Uterus (tissue), 4 donors: ENCODE measurements around the gene C22orf31. TPM values are rescaled to one million over a fixed set of nuclear protein-coding genes. Genes with fewer than 3 reads are reported as not detected.
"Not testable (repeated sequence)": the region's sequence is repeated elsewhere in the genome, so short reads cannot be mapped to it uniquely, and the experiment has no call there.

Experiments
- DNase-seq, 2 donors: peaks; one replicate each; pipeline ENCODE4 v3.0.0-alpha.2; 2019 to 2020
- H3K27ac ChIP-seq, 2 donors: fragments of 200-600 bp; sonication (generic); 1 replicate in 1 of 2; 2 replicates in 1 of 2; pipeline ENCODE4 v1.5.1; 2016 to 2018
- H3K27me3 ChIP-seq, 2 donors: fragments of 200-600 bp; sonication (generic); one replicate each; pipeline ENCODE4 v1.5.1; 2018 to 2019; ENCODE audit warnings: control low read depth in 1 of 2
- H3K36me3 ChIP-seq, 2 donors: fragments of 200-600 bp; sonication (generic); one replicate each; pipeline ENCODE4 v1.5.1; 2019; ENCODE audit warnings: control low read depth in 1 of 2
- H3K4me1 ChIP-seq, 2 donors: fragments of 200-600 bp; sonication (generic); one replicate each; pipeline ENCODE4 v1.5.1; 2018 to 2019; ENCODE audit warnings: control low read depth in 1 of 2
- H3K4me3 ChIP-seq, 2 donors: fragments of 200-600 bp; sonication (generic); 1 replicate in 1 of 2; 2 replicates in 1 of 2; pipeline ENCODE4 v1.5.1; 2018 to 2019; ENCODE audit warnings: mild to moderate bottlenecking in 1 of 2
- H3K9me3 ChIP-seq, 2 donors: fragments of 200-600 bp; sonication (generic); one replicate each; pipeline ENCODE4 v1.5.1; 2019; ENCODE audit warnings: control low read depth in 1 of 2
- POLR2A ChIP-seq, 2 donors: fragments of 450-650 bp; IDR thresholded peaks; one replicate each; pipeline ENCODE4 v1.6.1; 2016; ENCODE audit warnings: antibody characterized with exemption in 2 of 2, mild to moderate bottlenecking in 1 of 2, moderate library complexity in 1 of 2
- intact Hi-C: fragments of 100-400 bp; cut with DNase I; formaldehyde crosslinking; loops from one replicate; pipeline ENCODE4 v1.15.1; 2023; ENCODE audit warnings: low total_unique reads
- total RNA-seq, 4 donors: library from RNA; depleted of rRNA in 3 of 4; stranded (reverse); fragments of >200 nt in 3 of 4; gene quantifications; one replicate each; pipeline versions ENCODE4 v1.1.0 to v1.2.4, GENCODE V29; 2014 to 2023
- TF ChIP-seq, protein P1 (sequence below), 4 experiments: fragments of 200-600 bp in 2 of 4; fragments of 450-650 bp in 2 of 4; sonication (generic) in 2 of 4; IDR thresholded peaks; one replicate each; pipeline ENCODE4 v1.5.1; 2016 to 2019; ENCODE audit warnings: antibody characterized with exemption in 4 of 4, mild to moderate bottlenecking in 2 of 4, moderate library complexity in 1 of 4
- donor health status: DM: yes; HTN: yes; CAD: no.

C22orf31 gene
- total RNA-seq, 4 donors from 2014 or later: not detected

DNA sequence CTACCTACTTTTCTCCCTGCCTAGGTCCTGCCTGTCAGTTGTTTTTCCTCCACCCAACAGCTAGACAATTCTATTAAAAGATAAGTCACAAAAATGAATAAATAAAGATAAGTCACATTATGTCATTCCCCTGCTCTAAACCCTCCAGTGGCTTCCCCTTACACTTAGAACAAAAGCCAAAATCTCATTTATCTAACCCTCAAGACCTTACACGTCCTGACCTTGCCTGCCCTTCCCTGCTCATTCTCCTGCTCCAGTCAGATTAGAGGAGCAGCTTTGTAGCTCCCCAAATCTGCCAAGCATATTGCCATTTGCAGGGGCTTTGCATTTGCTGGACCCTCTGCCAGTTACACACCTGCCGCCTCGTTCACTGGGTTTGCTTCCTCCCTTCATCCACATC is 27.9 kb upstream of the C22orf31 start:
- H3K4me3 ChIP-seq: no peak overlapping the region
- intact Hi-C loops: no loop called here
- TF ChIP-seq, protein P1, sequence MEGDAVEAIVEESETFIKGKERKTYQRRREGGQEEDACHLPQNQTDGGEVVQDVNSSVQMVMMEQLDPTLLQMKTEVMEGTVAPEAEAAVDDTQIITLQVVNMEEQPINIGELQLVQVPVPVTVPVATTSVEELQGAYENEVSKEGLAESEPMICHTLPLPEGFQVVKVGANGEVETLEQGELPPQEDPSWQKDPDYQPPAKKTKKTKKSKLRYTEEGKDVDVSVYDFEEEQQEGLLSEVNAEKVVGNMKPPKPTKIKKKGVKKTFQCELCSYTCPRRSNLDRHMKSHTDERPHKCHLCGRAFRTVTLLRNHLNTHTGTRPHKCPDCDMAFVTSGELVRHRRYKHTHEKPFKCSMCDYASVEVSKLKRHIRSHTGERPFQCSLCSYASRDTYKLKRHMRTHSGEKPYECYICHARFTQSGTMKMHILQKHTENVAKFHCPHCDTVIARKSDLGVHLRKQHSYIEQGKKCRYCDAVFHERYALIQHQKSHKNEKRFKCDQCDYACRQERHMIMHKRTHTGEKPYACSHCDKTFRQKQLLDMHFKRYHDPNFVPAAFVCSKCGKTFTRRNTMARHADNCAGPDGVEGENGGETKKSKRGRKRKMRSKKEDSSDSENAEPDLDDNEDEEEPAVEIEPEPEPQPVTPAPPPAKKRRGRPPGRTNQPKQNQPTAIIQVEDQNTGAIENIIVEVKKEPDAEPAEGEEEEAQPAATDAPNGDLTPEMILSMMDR (IDR thresholded peaks at IDR 0.05): no peak
- TF ChIP-seq POLR2A (IDR thresholded peaks at IDR 0.05): no peak

DNA sequence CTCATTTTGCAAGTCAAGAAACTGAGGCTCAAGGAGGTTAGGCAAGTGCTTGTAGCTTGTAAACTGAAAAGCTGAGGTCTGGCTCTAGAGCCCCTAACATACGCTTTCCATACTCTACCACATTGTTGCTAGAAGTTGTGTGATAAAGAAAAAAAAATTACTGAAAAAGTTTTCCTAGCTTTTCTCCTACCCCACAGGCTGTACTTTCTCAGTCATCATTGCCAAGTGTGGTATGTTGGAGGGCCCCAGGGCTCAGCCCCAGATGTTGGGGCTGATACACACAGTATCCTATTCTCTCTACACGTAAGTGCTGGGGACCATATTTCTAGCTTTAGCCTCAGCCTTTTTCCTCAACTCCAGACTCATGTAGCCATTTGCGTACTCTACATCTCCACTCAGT is 27.2 kb upstream of the C22orf31 start:
- H3K9me3 ChIP-seq: no peaks in the 10 kb centered on the region
- no peaks in the 10 kb centered on the region for H3K4me1 ChIP-seq
- no peak for DNase-seq
- no peak overlapping the region for H3K27ac ChIP-seq
- no peaks in the 10 kb centered on the region for H3K36me3 ChIP-seq
- TF ChIP-seq, protein P1 (IDR thresholded peaks at IDR 0.05): no peak
- no peak for TF ChIP-seq POLR2A (IDR thresholded peaks at IDR 0.05)
- no peaks in the 10 kb centered on the region for H3K27me3 ChIP-seq
- H3K4me3 ChIP-seq: no peak overlapping the region
- intact Hi-C loops: no loop called here

More for the DNA sequence above, 27.9 kb upstream of the C22orf31 start:
- no peak for DNase-seq
- Histone ChIP-seq H3K27ac (no peak overlapping the region), H3K9me3 (no peaks in the 10 kb centered on the region), H3K27me3 (no peaks in the 10 kb centered on the region), H3K4me1 (no peaks in the 10 kb centered on the region), H3K36me3 (no peaks in the 10 kb centered on the region)

DNA sequence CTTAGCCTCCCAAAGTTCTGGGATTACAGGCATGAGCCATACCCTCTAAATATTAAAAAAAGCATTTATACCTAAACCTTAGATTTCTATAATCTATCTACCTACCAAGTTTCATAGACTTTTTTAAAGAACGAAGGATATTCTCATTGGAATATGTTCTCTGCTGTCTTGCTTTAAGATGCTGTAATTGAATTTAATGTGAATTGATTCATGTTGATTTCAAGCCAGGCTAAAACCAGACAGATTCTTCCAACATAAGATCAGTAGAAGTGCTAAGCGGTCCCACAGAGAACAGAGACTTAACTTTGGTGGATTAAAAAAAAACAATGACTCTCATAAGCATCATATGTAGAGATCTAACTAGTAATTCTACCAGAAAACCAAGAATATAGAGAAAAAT is 25.4 kb upstream of the C22orf31 start:
- no peak for TF ChIP-seq POLR2A (IDR thresholded peaks at IDR 0.05)
- TF ChIP-seq, protein P1 (IDR thresholded peaks at IDR 0.05): no peak
- Histone ChIP-seq H3K4me3 (no peak overlapping the region), H3K27me3 (no peaks in the 10 kb centered on the region), H3K4me1 (no peaks in the 10 kb centered on the region), H3K36me3 (no peaks in the 10 kb centered on the region), H3K27ac (no peak overlapping the region), H3K9me3 (no peaks in the 10 kb centered on the region)
- intact Hi-C loops: no loop called here
- DNase-seq: no peak

DNA sequence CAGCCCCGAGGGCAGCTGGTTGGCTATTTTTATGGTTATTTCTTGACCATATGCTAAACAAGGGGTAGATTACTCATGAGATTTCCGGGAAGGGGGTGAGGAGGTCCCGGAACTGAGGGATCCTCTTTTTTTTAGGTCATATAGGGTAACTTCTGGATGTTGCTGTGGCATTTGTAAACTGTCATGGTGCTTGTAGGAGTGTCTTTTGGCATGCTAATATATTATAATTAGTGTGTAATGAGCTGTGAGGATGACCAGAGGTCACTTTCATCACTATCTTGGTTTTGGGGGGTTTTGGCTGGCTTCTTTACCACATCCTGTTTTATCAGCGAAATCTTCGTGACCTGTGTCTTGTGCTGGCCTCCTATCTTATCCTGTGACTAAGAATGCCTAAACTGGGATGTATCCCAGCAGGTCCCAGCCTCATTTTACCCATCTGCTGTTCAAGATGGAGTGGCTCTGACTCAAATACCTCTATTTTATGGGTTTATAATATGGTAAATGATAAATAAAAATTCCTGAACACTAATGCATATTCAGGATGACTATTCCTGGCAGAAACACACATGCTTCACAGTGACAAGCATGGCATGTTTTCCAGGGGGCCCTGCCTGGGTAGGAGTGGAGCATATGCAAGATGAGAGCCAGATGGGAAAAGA is 22.4 kb upstream of the C22orf31 start:
- intact Hi-C loops: no loop called here
- Histone ChIP-seq H3K27me3 (no peaks in the 10 kb centered on the region), H3K4me1 (no peaks in the 10 kb centered on the region), H3K4me3 (no peak overlapping the region), H3K36me3 (no peaks in the 10 kb centered on the region), H3K9me3 (no peaks in the 10 kb centered on the region), H3K27ac (no peak overlapping the region)
- TF ChIP-seq, protein P1 (IDR thresholded peaks at IDR 0.05): no peak
- TF ChIP-seq POLR2A (IDR thresholded peaks at IDR 0.05): no peak
- no peak for DNase-seq

DNA sequence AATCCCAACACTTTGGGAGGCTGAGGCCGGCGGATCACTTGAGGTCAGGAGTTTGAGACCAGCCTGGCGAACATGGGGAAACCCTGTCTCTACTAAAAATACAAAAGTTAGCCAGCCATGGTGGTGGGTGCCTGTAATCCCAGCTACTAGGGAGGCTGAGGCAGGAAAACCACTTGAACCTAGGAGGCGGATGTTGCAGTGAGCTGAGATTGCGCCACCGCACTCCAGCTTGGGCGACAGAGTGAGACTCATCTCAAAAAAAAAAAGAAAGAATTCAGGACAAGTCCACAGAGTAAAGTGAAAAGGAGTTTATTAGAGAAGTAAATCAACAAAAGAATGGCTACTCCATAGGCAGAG is 21.9 kb upstream of the C22orf31 start:
- H3K36me3 ChIP-seq, H3K27me3 ChIP-seq, H3K27ac ChIP-seq, H3K4me3 ChIP-seq, H3K4me1 ChIP-seq, intact Hi-C loops, H3K9me3 ChIP-seq, DNase-seq: not testable (repeated sequence)
